Astrocyte of the cerebellum (primary cell): Measurements from ENCODE around the gene DNM3.
"Not testable (repeated sequence)": the region's sequence is repeated elsewhere in the genome, so short reads cannot be mapped to it uniquely, and the experiment has no call there.

Source experiments
- DNase-seq: peaks from one replicate; pipeline ENCODE4 v3.0.0-alpha.2; 2011; ENCODE audit warnings: low read depth
- H3K4me3 ChIP-seq: 2 replicates; pipeline ENCODE4 v1.5.1; 2011; ENCODE audit warnings: mild to moderate bottlenecking, low read depth, low read length, moderate library complexity
- CTCF ChIP-seq: IDR thresholded peaks from 2 replicates; pipeline ENCODE4 v1.5.1; 2012; ENCODE audit warnings: low read length, low read depth, moderate library complexity, mild to moderate bottlenecking; ENCODE audit errors: missing control alignments
- in situ Hi-C: cut with HindIII; loops from 2 replicates; pipeline ENCODE4 v1.10.0; 2017; ENCODE audit warnings: low sequenced_read_pairs

Gene DNM3

GRCh38 chr1:172071746-172072145, 230.4 kb downstream of the DNM3 start:
- no peak for DNase-seq
- no peak for TF ChIP-seq CTCF
- in situ Hi-C loops = no loop called here
- H3K4me3 ChIP-seq = no peak overlapping the region

- H3K4me3 ChIP-seq, DNase-seq, in situ Hi-C loops: not testable (repeated sequence)
Observed at GRCh38 chr1:172079859-172080258, 238.6 kb downstream of the DNM3 start.

GRCh38 chr1:172083191-172083590, 241.9 kb downstream of the DNM3 start:
- H3K4me3 ChIP-seq = no peak overlapping the region
- in situ Hi-C loops = no loop called here
- DNase-seq = no peak
- TF ChIP-seq CTCF = no peak

GRCh38 chr1:172084876-172085275, 243.6 kb downstream of the DNM3 start:
- in situ Hi-C loops = no loop called here
- DNase-seq = no peak
- no peak for TF ChIP-seq CTCF
- no peak overlapping the region for H3K4me3 ChIP-seq

GRCh38 chr1:172085317-172085716, 244.0 kb downstream of the DNM3 start:
- no peak for DNase-seq
- TF ChIP-seq CTCF = no peak
- in situ Hi-C loops = no loop called here
- no peak overlapping the region for H3K4me3 ChIP-seq

- TF ChIP-seq CTCF = no peak
- DNase-seq = no peak
- no peak overlapping the region for H3K4me3 ChIP-seq
- in situ Hi-C loops = no loop called here
Observed at GRCh38 chr1:172086137-172086536, 244.8 kb downstream of the DNM3 start.

- DNase-seq = no peak
- in situ Hi-C loops = no loop called here
- H3K4me3 ChIP-seq = no peak overlapping the region
- TF ChIP-seq CTCF = no peak
Observed at GRCh38 chr1:172088256-172088655, 247.0 kb downstream of the DNM3 start.
